ENCODE results near the gene RIPOR3.
A peak's percentile ranks its signal among the peaks of the same experiment; 100 is the strongest.
"Not testable (repeated sequence)": the region's sequence is repeated elsewhere in the genome, so short reads cannot be mapped to it uniquely, and the experiment has no call there.

RIPOR3 gene

DNA sequence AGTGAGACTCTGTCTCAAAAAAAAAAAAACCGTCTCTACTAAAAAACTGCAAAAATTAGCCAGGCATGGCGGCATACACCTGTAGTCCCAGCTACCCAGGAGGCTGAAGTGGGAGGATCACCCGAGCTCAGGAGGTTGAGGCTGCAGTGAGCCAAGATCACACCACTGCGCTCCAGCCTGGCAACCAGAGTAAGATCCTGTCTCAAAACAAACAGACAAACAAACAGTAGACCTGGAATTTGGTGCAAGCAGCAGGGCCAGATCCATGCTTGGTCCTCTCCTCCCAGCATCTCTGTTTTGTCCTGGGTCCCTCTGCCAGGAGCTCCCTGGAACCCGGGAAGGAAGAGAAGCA is 11.6 kb downstream of the RIPOR3 start:
- DNase-seq: no peak

DNA sequence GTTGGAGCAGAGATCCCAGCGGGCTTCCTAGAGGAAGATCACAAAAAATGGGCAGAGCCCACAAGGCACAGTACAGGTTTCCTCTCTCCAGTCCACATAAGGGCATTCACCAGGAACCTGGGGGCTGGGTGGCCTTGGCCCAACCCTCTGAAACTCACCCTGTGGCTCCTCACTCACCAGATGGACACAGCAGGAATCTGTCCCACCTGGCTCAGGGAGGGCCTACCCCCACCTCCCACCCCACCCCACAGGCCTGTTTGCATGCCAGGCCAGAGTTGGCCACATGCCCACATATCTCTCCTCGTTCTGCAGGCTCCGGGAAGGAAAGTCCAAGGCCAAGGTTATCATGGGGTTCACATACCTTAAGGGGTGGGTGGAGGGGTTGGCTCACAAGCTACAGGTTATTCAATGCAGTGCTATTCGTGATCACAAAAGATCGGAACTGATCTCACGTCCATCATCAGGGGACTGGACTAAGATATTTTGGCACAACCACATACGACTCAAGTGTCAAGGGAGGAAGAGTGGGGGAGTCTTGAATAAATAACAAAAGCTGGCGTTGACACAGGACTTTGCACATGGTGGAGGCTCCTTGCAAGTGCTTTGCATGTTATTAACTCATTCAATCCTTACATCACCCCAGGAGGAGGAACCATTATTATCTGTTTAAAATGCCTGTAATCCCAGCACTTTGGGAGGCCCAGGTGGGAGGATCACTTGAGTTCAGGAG is 13.0 kb downstream of the RIPOR3 start:
- no peak for DNase-seq

DNA sequence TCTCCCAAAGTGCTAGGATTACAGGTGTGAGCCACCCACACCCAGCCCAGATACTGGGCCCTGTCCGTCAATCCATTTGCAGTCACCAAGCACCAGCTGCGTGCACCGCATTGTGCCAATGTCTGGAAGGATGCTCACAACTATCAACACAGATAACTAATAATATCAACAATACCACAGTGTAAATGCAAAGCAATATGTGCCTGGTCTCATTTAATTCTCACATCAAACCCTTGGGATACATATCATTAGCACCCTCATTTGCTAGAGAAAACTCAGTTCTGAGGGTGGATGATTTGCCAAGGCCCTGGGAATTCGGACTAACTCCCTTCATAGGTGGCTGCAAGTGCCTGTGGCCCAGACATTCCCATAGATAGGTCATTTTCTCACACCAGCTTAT is 14.5 kb downstream of the RIPOR3 start:
- DNase-seq: no peak

GRCh38 chr20:50676377-50676731 is 15.0 kb downstream of the RIPOR3 start:
- DNase-seq: not testable (repeated sequence)

DNA sequence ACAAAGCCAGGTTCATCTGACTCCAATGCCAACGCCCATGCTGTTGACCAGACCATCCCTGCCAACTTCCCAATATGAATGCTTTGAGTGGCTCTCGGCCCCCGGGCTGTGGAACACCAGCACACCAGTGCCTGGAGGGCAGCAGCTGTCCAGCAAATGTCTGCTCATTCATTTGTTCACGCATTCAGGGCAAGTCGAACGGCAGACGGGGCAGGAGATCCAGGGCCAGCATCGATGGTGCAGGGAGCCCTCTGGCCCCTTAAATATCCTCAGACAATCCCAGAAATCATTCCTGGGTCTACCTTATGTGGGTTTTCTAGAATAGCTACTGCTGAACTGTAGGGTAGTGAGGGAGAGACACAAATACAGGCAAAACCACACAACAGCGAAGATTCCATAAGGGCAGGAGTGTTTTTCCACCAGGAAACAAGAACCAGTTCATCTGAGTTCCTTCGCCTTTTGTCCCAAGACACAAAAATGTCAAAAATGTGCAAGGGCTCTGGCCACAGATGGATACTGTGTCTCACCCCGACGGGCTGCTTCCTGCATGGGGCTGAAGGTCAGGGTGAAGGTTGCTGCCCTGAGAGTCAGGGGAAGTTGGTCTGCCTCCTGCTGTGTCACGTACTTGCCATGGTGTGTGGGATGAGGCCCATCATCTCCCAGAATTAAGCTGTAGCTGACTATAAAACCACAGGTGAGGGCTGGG is 15.5 kb downstream of the RIPOR3 start:
- no peak for DNase-seq

DNA sequence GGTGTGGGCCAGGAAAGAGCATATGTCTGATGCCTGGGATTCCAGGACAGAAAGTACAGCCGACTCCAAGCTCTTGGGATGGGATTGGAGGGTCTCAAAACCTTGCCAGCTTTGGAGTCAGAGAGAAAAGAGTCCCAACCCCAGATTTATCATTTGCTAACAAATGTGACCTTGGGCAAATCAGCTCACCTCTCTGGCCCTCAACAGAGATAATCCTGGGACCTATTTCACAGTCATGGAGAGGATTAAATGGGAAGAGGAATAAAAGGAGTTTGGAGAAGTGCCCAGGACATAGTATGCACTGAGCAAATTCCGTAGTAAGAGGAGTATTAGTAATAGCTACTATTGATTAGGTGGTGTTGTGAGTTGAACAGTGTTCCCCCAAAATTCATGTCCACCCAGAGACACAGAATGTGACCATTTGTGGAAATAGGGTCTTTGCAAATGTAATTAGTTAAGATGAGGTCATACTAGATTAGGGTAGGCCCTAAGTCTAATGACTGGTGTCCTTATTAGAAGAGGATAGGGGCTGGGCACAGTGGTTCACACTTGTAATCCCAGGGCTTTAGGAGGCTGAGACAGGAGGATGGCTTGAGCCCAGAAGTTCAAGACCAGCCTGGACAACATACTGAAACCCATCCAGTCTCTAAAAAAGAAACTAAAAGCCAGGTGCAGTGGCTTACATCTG is 17.1 kb downstream of the RIPOR3 start:
- no peak for DNase-seq

- no peak for DNase-seq
Measured at GRCh38 chr20:50673466-50674137, 17.7 kb downstream of the RIPOR3 start.

GRCh38 chr20:50673146-50673465 is 18.2 kb downstream of the RIPOR3 start:
- DNase-seq: no peak

GRCh38 chr20:50672400-50673145 is 18.8 kb downstream of the RIPOR3 start:
- DNase-seq: no peak

- no peak for DNase-seq
Measured at GRCh38 chr20:50671626-50672025, 19.7 kb downstream of the RIPOR3 start.

GRCh38 chr20:50671010-50671409 is 20.3 kb downstream of the RIPOR3 start:
- DNase-seq: not testable (repeated sequence)

DNA sequence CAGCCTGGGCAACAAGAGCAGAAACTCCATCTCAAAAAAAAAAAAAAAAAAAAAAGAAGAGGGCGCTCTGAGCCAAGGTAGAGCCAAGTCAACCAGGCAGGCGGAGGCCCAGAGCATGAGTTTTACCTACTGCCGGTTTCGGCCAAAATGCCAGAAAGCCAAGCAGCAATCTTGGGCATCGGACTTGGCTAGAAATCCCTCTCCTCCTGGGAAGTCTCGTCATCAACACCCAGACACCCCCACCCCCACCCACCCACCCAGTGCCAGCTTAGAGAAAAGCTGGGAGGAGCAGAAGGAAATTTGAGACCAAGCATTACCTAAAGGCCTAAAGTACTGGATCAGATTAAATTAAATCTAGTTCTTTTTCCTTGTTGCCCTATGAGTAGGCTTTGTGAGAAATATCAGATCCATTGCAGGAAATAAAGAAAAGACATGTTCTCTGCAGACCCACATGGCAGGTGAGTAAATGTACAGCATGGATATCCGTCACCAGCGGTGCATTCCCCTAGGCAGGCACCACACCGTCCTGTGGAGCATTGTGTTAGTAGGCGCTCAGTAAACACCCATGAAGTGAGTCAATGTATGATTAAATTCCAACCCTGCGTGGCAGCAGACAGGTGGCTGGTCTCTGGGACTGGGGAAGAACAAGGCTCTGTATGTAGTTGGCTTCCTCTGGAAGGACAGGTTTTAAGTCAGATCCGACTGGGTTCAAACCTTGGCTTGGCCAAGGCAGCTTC is 21.0 kb downstream of the RIPOR3 start:
- no peak for DNase-seq

DNA sequence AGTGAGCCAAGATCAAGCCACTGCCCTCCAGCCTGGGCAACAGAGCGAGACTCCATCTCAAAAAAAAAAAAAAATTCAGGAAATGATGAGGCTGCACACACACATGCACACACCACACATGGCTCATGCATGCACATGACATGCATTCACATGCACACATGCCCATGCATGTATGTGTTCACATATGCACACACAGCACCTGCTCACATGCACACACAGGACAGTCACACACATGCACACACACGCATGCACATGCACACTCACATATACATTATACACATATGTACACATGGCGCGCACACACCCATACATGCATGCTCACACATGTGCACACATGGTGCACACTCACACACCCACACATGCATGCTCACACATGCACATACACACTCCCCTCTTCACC is 22.5 kb downstream of the RIPOR3 start:
- no peak for DNase-seq

DNA sequence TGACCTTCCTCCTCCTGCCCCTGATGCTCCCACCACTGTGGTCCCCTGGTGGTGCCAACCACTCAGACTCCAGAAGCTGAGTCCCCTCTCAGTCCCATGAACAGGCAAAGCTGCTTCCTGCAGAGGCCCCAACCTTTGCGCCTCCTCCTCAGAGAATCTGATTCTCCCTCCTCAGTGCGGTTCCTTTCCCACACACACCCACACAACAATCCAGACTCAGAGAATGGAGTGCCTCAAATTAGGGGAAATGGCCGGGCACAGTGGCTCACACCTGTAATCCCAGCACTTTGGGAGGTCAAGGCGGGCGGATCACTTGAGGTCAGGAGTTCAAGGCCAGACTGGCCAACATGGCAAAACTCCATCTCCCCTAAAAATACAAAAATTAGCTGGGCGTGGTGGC is 23.0 kb downstream of the RIPOR3 start:
- no peak for DNase-seq

- DNase-seq: no peak
Measured at GRCh38 chr20:50666709-50667298, 24.5 kb downstream of the RIPOR3 start.

DNA sequence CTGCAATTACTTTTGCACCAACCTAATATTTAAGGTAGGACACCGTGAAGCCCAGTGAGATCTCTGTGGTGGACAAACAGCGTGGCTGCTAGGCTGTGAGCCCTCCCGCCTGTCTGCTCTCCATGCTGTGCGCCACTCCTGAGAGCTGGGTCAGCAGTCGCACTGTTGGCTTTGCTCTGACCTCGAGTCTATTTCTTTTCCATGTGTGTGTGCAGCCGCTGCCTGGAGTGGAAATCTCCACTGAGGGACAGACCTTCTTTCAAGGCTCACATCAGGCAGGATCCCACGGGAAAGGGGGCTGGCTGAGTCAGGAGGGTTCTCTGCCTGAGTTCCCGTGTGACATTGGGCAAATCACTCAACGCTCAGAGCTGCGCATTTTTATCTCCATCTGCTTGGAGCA is 27.1 kb downstream of the RIPOR3 start:
- DNase-seq: no peak

- peak; percentile 2 for DNase-seq
Measured at GRCh38 chr20:50663095-50663821, 28.1 kb downstream of the RIPOR3 start.

DNA sequence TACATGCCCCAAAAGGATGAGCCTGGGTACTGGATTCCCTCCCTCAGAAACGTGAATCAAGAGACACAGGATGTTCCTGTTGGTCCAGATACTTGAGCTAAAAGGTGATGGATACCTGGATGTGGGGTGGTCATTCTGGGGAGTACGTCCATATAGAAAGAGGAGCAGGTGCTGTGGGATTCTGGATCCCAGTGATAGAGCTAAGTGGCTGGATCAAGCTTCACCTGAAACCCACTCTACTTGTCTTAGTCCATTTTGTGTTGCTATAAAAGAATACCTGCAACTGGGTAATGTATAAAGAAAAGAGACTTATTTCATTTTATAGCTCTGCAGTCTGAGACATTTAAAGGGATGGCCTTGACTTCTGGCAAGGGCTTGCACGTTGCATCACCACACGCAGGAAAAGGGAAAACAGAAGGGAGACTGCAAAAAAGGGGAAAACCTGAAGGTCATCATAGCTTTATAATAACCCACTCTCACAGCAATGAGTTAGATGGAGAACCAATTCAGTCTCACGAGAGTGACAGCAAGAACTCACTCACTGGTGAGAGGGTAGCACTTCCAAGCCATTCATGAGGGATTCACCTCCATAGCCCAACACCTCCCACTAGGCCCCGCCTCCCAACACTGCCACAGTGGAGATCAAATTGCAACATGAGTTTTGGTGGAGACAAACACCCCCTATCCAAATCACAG is 31.2 kb downstream of the RIPOR3 start:
- DNase-seq: no peak

GRCh38 chr20:50658804-50659380 is 32.5 kb downstream of the RIPOR3 start:
- DNase-seq: no peak

GRCh38 chr20:50655311-50655880 is 35.9 kb downstream of the RIPOR3 start:
- DNase-seq: peak; percentile 26
